Measurements from ENCODE around the gene ERBB4.
"Not testable (repeated sequence)": the region's sequence is repeated elsewhere in the genome, so short reads cannot be mapped to it uniquely, and the experiment has no call there.

The ERBB4 gene

GRCh38 chr2:212528106-212528856 lies 10.3 kb downstream of the ERBB4 start:
- no peak for DNase-seq (ENCODE audit: low read depth in 2 of 2, low spot score in 1 of 2)

- no peak for DNase-seq (ENCODE audit: low read depth in 2 of 2, low spot score in 1 of 2)
Measured at GRCh38 chr2:212526059-212526458, 12.5 kb downstream of the ERBB4 start.

GRCh38 chr2:212523756-212524155 lies 14.8 kb downstream of the ERBB4 start:
- no peak for DNase-seq (ENCODE audit: low read depth in 2 of 2, low spot score in 1 of 2)

- no peak for DNase-seq (ENCODE audit: low read depth in 2 of 2, low spot score in 1 of 2)
Measured at GRCh38 chr2:212520340-212520739, 18.3 kb downstream of the ERBB4 start.

- no peak for DNase-seq (ENCODE audit: low read depth in 2 of 2, low spot score in 1 of 2)
Measured at GRCh38 chr2:212517693-212518092, 20.9 kb downstream of the ERBB4 start.

- DNase-seq (ENCODE audit: low read depth in 2 of 2, low spot score in 1 of 2): no peak
Measured at GRCh38 chr2:212505586-212505985, 33.0 kb downstream of the ERBB4 start.

GRCh38 chr2:212495046-212495445 lies 43.6 kb downstream of the ERBB4 start:
- no peak for DNase-seq (ENCODE audit: low read depth in 2 of 2, low spot score in 1 of 2)

- DNase-seq (ENCODE audit: low read depth in 2 of 2, low spot score in 1 of 2): no peak
Measured at GRCh38 chr2:212494418-212495020, 44.1 kb downstream of the ERBB4 start.

GRCh38 chr2:212489719-212490346 lies 48.8 kb downstream of the ERBB4 start:
- DNase-seq (ENCODE audit: low read depth in 2 of 2, low spot score in 1 of 2): no peak

- no peak for DNase-seq (ENCODE audit: low read depth in 2 of 2, low spot score in 1 of 2)
Measured at GRCh38 chr2:212488611-212489010, 50.0 kb downstream of the ERBB4 start.

GRCh38 chr2:212484563-212485080 lies 54.0 kb downstream of the ERBB4 start:
- DNase-seq (ENCODE audit: low read depth in 2 of 2, low spot score in 1 of 2): no peak

- no peak for DNase-seq (ENCODE audit: low read depth in 2 of 2, low spot score in 1 of 2)
Measured at GRCh38 chr2:212480447-212480846, 58.2 kb downstream of the ERBB4 start.

GRCh38 chr2:212477571-212477970 lies 61.0 kb downstream of the ERBB4 start:
- no peak for DNase-seq (ENCODE audit: low read depth in 2 of 2, low spot score in 1 of 2)

- no peak for DNase-seq (ENCODE audit: low read depth in 2 of 2, low spot score in 1 of 2)
Measured at GRCh38 chr2:212473211-212473610, 65.4 kb downstream of the ERBB4 start.

GRCh38 chr2:212467551-212467950 lies 71.1 kb downstream of the ERBB4 start:
- DNase-seq (ENCODE audit: low read depth in 2 of 2, low spot score in 1 of 2): not testable (repeated sequence)

GRCh38 chr2:212465456-212465855 lies 73.1 kb downstream of the ERBB4 start:
- no peak for DNase-seq (ENCODE audit: low read depth in 2 of 2, low spot score in 1 of 2)

GRCh38 chr2:212461708-212462107 lies 76.9 kb downstream of the ERBB4 start:
- DNase-seq (ENCODE audit: low read depth in 2 of 2, low spot score in 1 of 2): not testable (repeated sequence)

GRCh38 chr2:212454149-212454548 lies 84.5 kb downstream of the ERBB4 start:
- no peak for DNase-seq (ENCODE audit: low read depth in 2 of 2, low spot score in 1 of 2)

- no peak for DNase-seq (ENCODE audit: low read depth in 2 of 2, low spot score in 1 of 2)
Measured at GRCh38 chr2:212451786-212452231, 86.8 kb downstream of the ERBB4 start.

GRCh38 chr2:212448698-212449097 lies 89.9 kb downstream of the ERBB4 start:
- DNase-seq (ENCODE audit: low read depth in 2 of 2, low spot score in 1 of 2): no peak

GRCh38 chr2:212441821-212442220 lies 96.8 kb downstream of the ERBB4 start:
- no peak for DNase-seq (ENCODE audit: low read depth in 2 of 2, low spot score in 1 of 2)

GRCh38 chr2:212441141-212441540 lies 97.5 kb downstream of the ERBB4 start:
- DNase-seq (ENCODE audit: low read depth in 2 of 2, low spot score in 1 of 2): no peak
